Left lung (tissue), 10 donors: ENCODE data around the gene MXRA7. TPM values are rescaled to one million over a fixed set of nuclear protein-coding genes. Genes with fewer than 3 reads are reported as not detected.

Experiments
- ATAC-seq: fragments of 200-7000 bp; cut with Tn5 transposase; one replicate; pipeline ENCODE4 v1.9.1; 2020; ENCODE audit warnings: moderate library complexity
- DNase-seq, 4 donors: peaks; one replicate each; pipeline ENCODE4 v3.0.0-alpha.2; 2013 to 2020
- H3K27ac ChIP-seq, 2 donors: fragments of 200-600 bp; sonication (generic) in 1 of 2; one replicate each; pipeline versions ENCODE4 v1.5.0 to v1.8.0; 2020 to 2021
- H3K27me3 ChIP-seq, 2 donors: fragments of 200-600 bp; sonication (generic) in 1 of 2; one replicate each; pipeline versions ENCODE4 v1.5.0 to v1.8.0; 2020 to 2021
- H3K36me3 ChIP-seq, 2 donors: fragments of 200-600 bp; sonication (generic) in 1 of 2; one replicate each; pipeline versions ENCODE4 v1.5.0 to v1.8.0; 2020 to 2021
- H3K4me1 ChIP-seq, 2 donors: fragments of 200-600 bp; one replicate each; pipeline ENCODE4 v1.8.0; 2021
- H3K4me3 ChIP-seq, 2 donors: fragments of 200-600 bp; sonication (generic) in 1 of 2; one replicate each; pipeline versions ENCODE4 v1.5.0 to v1.8.0; 2020 to 2021; ENCODE audit warnings: mild to moderate bottlenecking in 1 of 2
- H3K9me3 ChIP-seq, 2 donors: fragments of 200-600 bp; sonication (generic) in 1 of 2; one replicate each; pipeline versions ENCODE4 v1.5.0 to v1.8.0; 2020 to 2021
- CTCF ChIP-seq, 2 donors: fragments of 200-600 bp; sonication (generic) in 1 of 2; IDR thresholded peaks; one replicate each; pipeline versions ENCODE4 v1.5.0 to v1.8.0; 2021; ENCODE audit warnings: antibody characterized with exemption in 2 of 2
- intact Hi-C, 2 donors: fragments of 100-400 bp; cut with DNase I; formaldehyde crosslinking; loops; one replicate each; pipeline versions ENCODE4 v1.11.2 to v1.14.2; 2022
- polyA plus RNA-seq, 6 donors: library from polyadenylated mRNA; unstranded; fragments of 120-200 nt; gene quantifications; one replicate each; pipeline ENCODE4 v1.2.1, GENCODE V29; 2013; ENCODE audit not compliant: insufficient read length in 6 of 6
- total RNA-seq, 2 donors: library from RNA; stranded (reverse); fragmentation: NEBNext Ultra II Directional; extraction: Animal tissue kit (Norgen Biotek cat#: 25700); gene quantifications; one replicate each; pipeline ENCODE4 v1.2.1, GENCODE V29; 2021
- donor health status: DM: no; HTN: yes; CAD: no.
- donor health status: DM: no; HTN: no; CAD: no.

MXRA7 gene
- total and polyA plus RNA-seq, 8 donors = 71.5 to 211 (median 88.2) TPM

- Histone ChIP-seq H3K9me3 (no peaks in the 10 kb centered on the region), H3K4me3 (peak overlapping the region in 1 of 2 donors; percentile 60), H3K36me3 (no peaks in the 10 kb centered on the region), H3K27me3 (no peaks in the 10 kb centered on the region), H3K27ac (peak overlapping the region in 1 of 2 donors; percentile 11), H3K4me1 (peaks cover 11 to 21% of the 10 kb centered on the region in 2 donors)
- DNase-seq = no peak
- intact Hi-C loops = no loop called here
- TF ChIP-seq CTCF (IDR thresholded peaks at IDR 0.05) = no peak
- no peak for ATAC-seq
These were observed 37.9 kb downstream of the MXRA7 start for GRCh38 chr17:76672892-76673291.

GRCh38 chr17:76672270-76672851 is 38.4 kb downstream of the MXRA7 start:
- no peak for TF ChIP-seq CTCF (IDR thresholded peaks at IDR 0.05)

DNA sequence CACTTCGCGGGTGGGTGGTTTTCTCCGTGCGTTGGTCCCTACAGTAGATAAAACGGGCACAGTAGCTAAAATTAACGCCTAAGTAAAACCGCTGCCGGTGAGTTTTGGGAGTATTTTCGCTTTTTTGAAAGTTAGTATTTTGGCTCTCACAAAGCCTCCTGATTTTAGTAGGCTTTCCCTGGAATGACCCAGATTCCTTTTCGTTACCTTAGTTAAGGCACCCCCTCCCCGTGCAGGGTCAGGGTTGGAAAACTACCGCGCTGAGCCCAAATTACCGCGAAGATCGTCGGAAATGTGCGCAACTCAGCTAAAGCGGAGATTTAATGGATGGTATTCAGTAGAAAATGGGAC is 38.9 kb downstream of the MXRA7 start:
- no peaks in the 10 kb centered on the region for H3K36me3 ChIP-seq
- H3K27me3 ChIP-seq = no peaks in the 10 kb centered on the region
- DNase-seq (no peak), ATAC-seq (no peak)
- H3K4me1 ChIP-seq = peaks cover 11 to 21% of the 10 kb centered on the region in 2 donors
- intact Hi-C loops = no loop called here
- no peak for TF ChIP-seq CTCF (IDR thresholded peaks at IDR 0.05)
- H3K4me3 ChIP-seq = peak overlapping the region; percentile 60
- H3K9me3 ChIP-seq = no peaks in the 10 kb centered on the region
- H3K27ac ChIP-seq = peak overlapping the region; percentile 88 to 90

More at GRCh38 chr17:76672270-76672851, 38.4 kb downstream of the MXRA7 start:
- peak overlapping the region; percentile 88 to 90 for H3K27ac ChIP-seq
- H3K9me3 ChIP-seq = no peaks in the 10 kb centered on the region
- H3K36me3 ChIP-seq = no peaks in the 10 kb centered on the region
- H3K27me3 ChIP-seq = no peaks in the 10 kb centered on the region
- ATAC-seq = peak; percentile 20
- intact Hi-C loops = no loop called here
- H3K4me1 ChIP-seq = peaks cover 11 to 21% of the 10 kb centered on the region in 2 donors
- DNase-seq = peak in 1 of 4 donors; percentile 41
- peak overlapping the region; percentile 60 for H3K4me3 ChIP-seq

- Histone ChIP-seq H3K4me3 (peak overlapping the region; percentile 60), H3K4me1 (peaks cover 11 to 21% of the 10 kb centered on the region in 2 donors), H3K9me3 (no peaks in the 10 kb centered on the region), H3K27me3 (no peaks in the 10 kb centered on the region), H3K36me3 (no peaks in the 10 kb centered on the region), H3K27ac (peak overlapping the region; percentile 88 to 90)
- intact Hi-C loops = no loop called here
- peak; percentile 98 to 100 (median 99) for DNase-seq
- peak; percentile 95 for ATAC-seq
- no peak for TF ChIP-seq CTCF (IDR thresholded peaks at IDR 0.05)
These were observed 39.4 kb downstream of the MXRA7 start for GRCh38 chr17:76671123-76671911.

GRCh38 chr17:76670718-76671122 is 40.0 kb downstream of the MXRA7 start:
- Histone ChIP-seq H3K4me1 (peaks cover 11 to 21% of the 10 kb centered on the region in 2 donors), H3K36me3 (no peaks in the 10 kb centered on the region), H3K27ac (peak overlapping the region; percentile 88 to 90), H3K27me3 (no peaks in the 10 kb centered on the region), H3K9me3 (no peaks in the 10 kb centered on the region), H3K4me3 (no peak overlapping the region)
- DNase-seq (no peak), ATAC-seq (no peak)
- intact Hi-C loops = no loop called here
- no peak for TF ChIP-seq CTCF (IDR thresholded peaks at IDR 0.05)
